HEK293T (cell line): ENCODE results near the gene WDR1.

Source experiments
- CTCF ChIA-PET: fragments of 350-600 bp; formaldehyde crosslinking; extraction: SDS; loops from one replicate; lab custom pipeline; 2021; ENCODE audit warnings: antibody characterized with exemption, inconsistent platforms; lab: Yijun Ruan, JAX
- POLR2A ChIA-PET: fragments of 350-600 bp; formaldehyde crosslinking; extraction: SDS; loops from one replicate; lab custom pipeline; 2020; ENCODE audit warnings: antibody characterized with exemption, inconsistent platforms; lab: Yijun Ruan, JAX
- DNase-seq: peaks from one replicate; pipeline ENCODE4 v3.0.0; 2012; ENCODE audit warnings: mixed read lengths; ENCODE audit errors: extremely low spot score
- ARNT ChIP-seq: fragments of 450-650 bp; IDR thresholded peaks from 2 replicates; pipeline ENCODE4 v1.6.1; 2017; ENCODE audit warnings: mild to moderate bottlenecking
- BHLHE40 ChIP-seq: fragments of 450-650 bp; IDR thresholded peaks from 2 replicates; pipeline ENCODE4 v1.6.1; 2016; ENCODE audit warnings: mild to moderate bottlenecking, moderate library complexity, borderline replicate concordance
- CTBP1 ChIP-seq: fragments of 450-650 bp; IDR thresholded peaks from 2 replicates; pipeline ENCODE4 v1.6.1; 2016; ENCODE audit warnings: borderline replicate concordance
- ELF4 ChIP-seq: fragments of 450-650 bp; IDR thresholded peaks from 2 replicates; pipeline ENCODE4 v1.6.1; 2017; ENCODE audit warnings: antibody characterized with exemption
- FOXA1 ChIP-seq: fragments of 450-650 bp; IDR thresholded peaks from 2 replicates; pipeline ENCODE4 v1.6.1; 2016; ENCODE audit warnings: mild to moderate bottlenecking
- FOXK2 ChIP-seq: fragments of 450-650 bp; IDR thresholded peaks from 2 replicates; pipeline ENCODE4 v1.6.1; 2016; ENCODE audit warnings: mild to moderate bottlenecking
- FOXM1 ChIP-seq: fragments of 450-650 bp; IDR thresholded peaks from 2 replicates; pipeline ENCODE4 v1.6.1; 2017; ENCODE audit warnings: mild to moderate bottlenecking, borderline replicate concordance
- HDGF ChIP-seq: fragments of 450-650 bp; IDR thresholded peaks from 2 replicates; pipeline ENCODE4 v1.6.1; 2017; ENCODE audit warnings: antibody characterized with exemption, borderline replicate concordance
- L3MBTL2 ChIP-seq: fragments of 450-650 bp; conservative IDR thresholded peaks from 2 replicates; pipeline ENCODE4 v1.6.1; 2016; ENCODE audit warnings: mild to moderate bottlenecking
- LEF1 ChIP-seq: fragments of 450-650 bp; IDR thresholded peaks from 2 replicates; pipeline ENCODE4 v1.6.1; 2017; ENCODE audit warnings: mild to moderate bottlenecking, borderline replicate concordance
- NFRKB ChIP-seq: fragments of 450-650 bp; IDR thresholded peaks from 2 replicates; pipeline ENCODE4 v1.6.1; 2016; ENCODE audit warnings: mild to moderate bottlenecking, moderate library complexity
- SP1 ChIP-seq: fragments of 450-650 bp; IDR thresholded peaks from 2 replicates; pipeline ENCODE4 v1.6.1; 2017
- SUZ12 ChIP-seq: fragments of 450-650 bp; IDR thresholded peaks from 2 replicates; pipeline ENCODE4 v1.6.1; 2016; ENCODE audit warnings: mild to moderate bottlenecking
- TARDBP ChIP-seq: fragments of 450-650 bp; IDR thresholded peaks from 2 replicates; pipeline ENCODE4 v1.6.1; 2016
- ZNF384 ChIP-seq: fragments of 450-650 bp; IDR thresholded peaks from 2 replicates; pipeline ENCODE4 v1.6.1; 2016
- TF ChIP-seq, protein P1 (sequence below): fragments of 450-650 bp; IDR thresholded peaks from 2 replicates; pipeline ENCODE4 v1.6.1; 2016

The WDR1 gene

DNA sequence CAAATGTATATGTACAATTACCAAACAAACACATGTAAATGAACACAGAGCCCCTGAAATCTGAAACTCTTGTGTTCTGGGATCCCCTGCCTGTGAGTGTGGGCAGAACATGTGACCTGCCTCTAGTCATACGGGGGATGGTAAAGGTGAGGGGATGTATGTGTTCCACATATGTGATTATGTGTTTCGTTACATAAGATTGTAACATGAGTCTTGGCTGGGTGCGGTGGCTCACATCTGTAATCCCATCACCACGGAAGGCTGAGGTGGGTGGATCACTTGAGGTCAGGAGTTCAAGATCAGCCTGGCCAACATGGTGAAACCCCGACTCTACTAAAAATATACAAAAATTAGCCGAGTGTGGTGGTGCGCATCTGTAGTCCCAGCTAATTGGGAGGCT is 58.2 kb downstream of the WDR1 start:
- TF ChIP-seq CTBP1 (no peak), TARDBP (no peak), ELF4 (no peak), FOXM1 (no peak), BHLHE40 (no peak), SUZ12 (no peak), SP1 (no peak), ARNT (no peak), NFRKB (no peak), FOXK2 (no peak), HDGF (no peak), ZNF384 (no peak), LEF1 (no peak)
- ChIA-PET CTCF (no interaction called here), POLR2A (no interaction called here)
- DNase-seq: no peak

DNA sequence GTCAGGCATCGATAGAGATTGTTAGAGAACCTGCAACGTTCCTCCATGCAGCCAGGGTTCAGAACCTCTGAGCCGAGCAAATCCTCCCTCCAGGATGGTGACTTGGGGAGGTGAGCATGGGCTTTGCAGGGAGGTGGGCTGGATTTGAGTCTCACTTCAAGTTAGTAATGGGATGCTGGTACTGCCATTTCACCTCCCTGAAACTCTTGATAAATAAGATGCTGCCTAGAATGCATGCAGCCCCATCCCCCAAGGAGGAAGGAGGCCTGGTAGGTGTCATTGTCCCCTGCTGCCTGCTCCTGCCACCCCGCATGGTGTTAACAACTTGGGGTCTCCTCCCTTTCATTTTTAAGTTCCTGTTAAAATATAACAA is 59.6 kb downstream of the WDR1 start:
- ChIA-PET POLR2A (no interaction called here), CTCF (interaction anchor here (0.6 kb wide), 1 partner anchor 348 kb away, joined by 3 read pairs; no protein-coding TSS in a partner anchor)
- TF ChIP-seq L3MBTL2 (no peak), FOXM1 (no peak), ELF4 (no peak), TARDBP (no peak)
- DNase-seq: no peak

DNA sequence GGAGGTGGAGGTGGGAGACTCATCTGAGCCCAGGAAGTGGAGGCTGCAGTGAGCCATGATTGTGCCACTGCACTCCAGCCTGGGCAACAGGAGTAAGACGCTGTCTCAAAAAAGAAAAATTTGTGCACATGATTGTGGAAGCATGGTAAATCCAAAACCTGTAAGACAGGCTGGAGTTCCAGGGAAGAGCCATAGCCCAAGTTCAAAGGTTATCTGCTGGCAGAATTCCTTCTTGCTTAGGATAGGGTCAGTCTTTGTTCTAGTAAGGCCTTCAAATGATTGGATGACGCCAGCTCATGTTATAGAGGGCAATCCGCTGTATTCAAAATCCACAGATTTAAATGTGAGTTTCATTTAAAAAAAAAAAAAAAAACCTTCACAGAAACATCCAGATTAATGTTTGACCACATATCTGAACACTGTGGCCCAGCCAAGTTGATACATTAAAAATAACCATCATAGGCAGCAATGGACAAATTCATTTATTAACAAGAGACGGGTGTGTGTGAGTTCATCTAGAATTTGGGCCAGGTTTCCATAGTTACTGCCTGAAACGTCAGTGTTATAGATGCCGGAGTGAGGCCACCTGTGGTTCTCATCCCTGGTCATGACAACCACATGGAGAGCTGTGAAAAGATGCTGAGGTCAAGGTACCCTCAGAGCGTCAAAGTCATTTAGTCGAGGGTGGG is 60.1 kb downstream of the WDR1 start:
- TF ChIP-seq, protein P1, sequence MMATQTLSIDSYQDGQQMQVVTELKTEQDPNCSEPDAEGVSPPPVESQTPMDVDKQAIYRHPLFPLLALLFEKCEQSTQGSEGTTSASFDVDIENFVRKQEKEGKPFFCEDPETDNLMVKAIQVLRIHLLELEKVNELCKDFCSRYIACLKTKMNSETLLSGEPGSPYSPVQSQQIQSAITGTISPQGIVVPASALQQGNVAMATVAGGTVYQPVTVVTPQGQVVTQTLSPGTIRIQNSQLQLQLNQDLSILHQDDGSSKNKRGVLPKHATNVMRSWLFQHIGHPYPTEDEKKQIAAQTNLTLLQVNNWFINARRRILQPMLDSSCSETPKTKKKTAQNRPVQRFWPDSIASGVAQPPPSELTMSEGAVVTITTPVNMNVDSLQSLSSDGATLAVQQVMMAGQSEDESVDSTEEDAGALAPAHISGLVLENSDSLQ: no peak
- TF ChIP-seq SP1 (no peak), SUZ12 (no peak), HDGF (no peak), TARDBP (no peak), FOXK2 (no peak), FOXM1 (no peak), ARNT (no peak), L3MBTL2 (no peak), FOXA1 (no peak), NFRKB (no peak), BHLHE40 (no peak), ZNF384 (no peak), ELF4 (no peak), LEF1 (no peak), CTBP1 (no peak)
- POLR2A ChIA-PET: no interaction called here
- DNase-seq: no peak
- CTCF ChIA-PET: interaction anchor here (0.6 kb wide), 1 partner anchor 348 kb away, joined by 3 read pairs; no protein-coding TSS in a partner anchor

DNA sequence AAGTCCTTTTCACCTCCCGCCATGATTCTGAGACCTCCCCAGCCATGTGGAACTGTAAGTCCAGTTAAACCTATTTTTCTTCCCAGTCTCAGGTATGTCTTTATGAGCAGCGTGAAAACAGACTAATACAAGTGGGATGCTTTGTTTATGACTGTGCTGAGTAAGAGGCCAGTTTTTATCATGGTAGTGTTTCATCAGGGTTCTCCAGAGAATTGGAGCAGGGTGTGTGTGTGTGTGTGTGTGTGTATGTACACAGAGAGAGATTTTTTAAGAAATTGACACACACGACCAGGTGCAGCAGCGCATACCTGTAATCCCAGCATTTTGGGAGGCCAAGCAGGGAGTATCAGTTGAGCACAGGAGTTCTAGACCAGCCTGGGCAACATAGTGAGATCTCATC is 60.7 kb downstream of the WDR1 start:
- ChIA-PET POLR2A (no interaction called here), CTCF (no interaction called here)
- DNase-seq: no peak
- no peak for TF ChIP-seq SP1
- TF ChIP-seq FOXA1: no peak
- TF ChIP-seq ELF4: no peak
- TF ChIP-seq ARNT: no peak
- TF ChIP-seq FOXM1: no peak

DNA sequence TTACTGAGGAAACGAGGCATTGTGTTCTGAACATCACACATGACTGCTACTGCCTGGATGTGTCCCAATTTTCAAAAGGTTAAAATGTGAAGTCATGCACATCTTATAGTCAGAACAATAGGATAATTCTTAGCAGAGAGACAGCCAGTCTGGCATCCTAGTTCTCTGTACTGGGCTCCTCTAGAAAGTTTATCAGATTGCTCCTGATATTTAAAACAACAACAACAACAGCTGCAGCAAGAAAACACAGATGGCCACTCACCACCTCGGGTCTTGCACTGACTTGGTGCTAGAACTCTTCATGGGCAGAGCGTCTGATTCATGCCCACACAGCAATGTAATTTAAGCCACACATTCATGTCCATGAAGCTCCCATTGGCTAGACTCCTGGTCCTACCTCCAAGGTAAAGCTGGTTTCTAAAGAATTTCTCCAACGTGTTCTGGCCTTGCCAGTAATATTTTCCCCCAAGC is 62.0 kb downstream of the WDR1 start:
- DNase-seq: no peak
- CTCF ChIA-PET: no interaction called here
- TF ChIP-seq L3MBTL2: no peak
- POLR2A ChIA-PET: no interaction called here

DNA sequence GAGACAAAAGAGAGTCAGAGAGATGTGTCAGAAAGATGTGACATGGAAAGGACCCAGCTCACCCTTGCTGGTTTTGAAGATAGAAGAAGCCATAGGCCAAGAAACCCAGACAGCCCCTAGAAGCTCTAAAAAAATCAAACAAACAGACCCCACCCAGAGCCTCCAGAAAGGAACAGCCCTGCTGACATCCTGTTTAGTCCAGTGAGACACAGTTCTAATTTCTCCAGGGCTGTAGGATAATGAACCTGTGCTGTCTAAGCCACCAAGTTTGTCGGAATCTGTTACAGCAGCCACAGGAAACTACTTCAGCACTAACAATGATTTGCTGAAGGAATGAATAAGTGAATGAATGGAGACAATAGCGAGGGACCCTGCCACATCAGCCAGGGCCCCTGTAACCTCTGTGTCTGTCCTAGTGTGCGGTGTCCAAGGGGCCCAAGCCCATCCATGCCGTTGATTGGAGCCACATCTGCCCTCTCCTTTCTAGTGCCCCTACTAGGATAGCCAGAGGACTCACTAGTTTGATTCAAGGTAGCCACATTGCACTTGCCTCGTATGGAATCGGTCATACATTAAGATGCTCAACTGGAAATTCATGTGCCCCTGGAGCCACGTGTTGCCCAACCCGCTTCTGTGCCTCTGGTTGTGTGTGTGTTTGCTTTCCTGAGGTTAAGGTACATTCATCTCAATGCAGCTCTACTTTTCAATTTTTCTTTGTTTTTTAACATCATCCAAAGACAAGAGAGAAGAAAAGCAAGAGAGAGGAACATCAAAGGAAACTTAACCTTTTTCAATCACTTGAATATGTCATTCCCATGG is 62.8 kb downstream of the WDR1 start:
- ChIA-PET POLR2A (no interaction called here), CTCF (no interaction called here)
- DNase-seq: no peak
- TF ChIP-seq FOXK2: no peak
- TF ChIP-seq SUZ12: no peak
- no peak for TF ChIP-seq ELF4
- TF ChIP-seq ZNF384: no peak
- no peak for TF ChIP-seq ARNT
- no peak for TF ChIP-seq NFRKB
- TF ChIP-seq, protein P1: no peak
- TF ChIP-seq CTBP1: no peak
- TF ChIP-seq BHLHE40: no peak

DNA sequence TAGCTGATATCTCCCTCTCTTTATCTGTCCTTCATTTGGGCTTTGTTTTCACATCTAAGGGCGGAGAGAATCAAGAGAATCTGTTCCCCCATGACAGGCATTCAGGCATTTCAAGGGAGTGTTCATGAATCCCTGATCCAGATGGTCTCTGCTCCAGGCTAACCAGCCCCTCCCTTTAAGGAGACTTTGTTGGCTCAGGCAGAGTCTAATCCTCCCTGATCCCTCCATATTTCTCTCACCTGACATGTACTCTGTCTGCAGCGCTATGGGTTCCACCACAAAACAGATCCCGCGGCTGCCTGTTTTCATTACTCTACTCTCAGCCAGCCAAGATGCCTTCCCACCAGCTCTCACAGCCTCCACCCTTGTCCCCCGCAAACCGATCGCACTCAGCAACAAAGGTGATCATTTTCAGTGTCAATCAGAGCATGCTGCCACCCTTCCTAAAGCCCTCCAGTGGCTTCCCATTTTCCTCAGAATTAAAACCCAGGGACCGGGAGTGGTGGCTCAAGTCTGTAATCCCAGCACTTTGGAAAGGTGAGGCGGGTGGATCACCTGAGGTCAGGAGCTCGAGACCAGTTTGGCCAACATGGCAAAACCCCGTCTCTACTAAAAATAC is 65.0 kb downstream of the WDR1 start:
- TF ChIP-seq SUZ12 (no peak), FOXA1 (no peak)
- TF ChIP-seq, protein P1: no peak
- POLR2A ChIA-PET: no interaction called here
- DNase-seq: no peak
- CTCF ChIA-PET: no interaction called here
